ENCODE measurements around the gene PTGER1. TPM values are rescaled to one million over a fixed set of nuclear protein-coding genes. Genes with fewer than 3 reads are reported as not detected.

PTGER1 gene
- total and polyA plus RNA-seq, 12 donors: 0.16 to 0.17 TPM; not detected in 10

- H3K4me3 ChIP-seq: peak overlapping the region; percentile 77 to 99 (median 93)
- ATAC-seq: peak in 7 of 8 donors; percentile 8 to 44 (median 26)
- peaks cover 5 to 63% (median 57%) of the 10 kb centered on the region in 9 donors for H3K4me1 ChIP-seq
- no peaks in the 10 kb centered on the region for H3K27me3 ChIP-seq
- peaks cover 0 to 24% (median 0%) of the 10 kb centered on the region in 9 donors for H3K36me3 ChIP-seq
- H3K27ac ChIP-seq: peak overlapping the region; percentile 92 to 98 (median 96)
- WGBS, 2 donors: 3% methylated on average over 32 to 52 of the region's 52 CpGs
- DNase-seq: peak in 1 of 2 donors; percentile 33
- no peaks in the 10 kb centered on the region for H3K9me3 ChIP-seq
- intact Hi-C loops (cut with DNase I): loop anchor here in 1 of 10 donors (5.0 kb wide), 1 partner anchor 38 kb away; no protein-coding TSS in a partner anchor
- TF ChIP-seq CTCF (IDR thresholded peaks at IDR 0.05): peak in 2 of 9 donors; percentile 21 to 26
Measured at GRCh38 chr19:14433554-14434501, 41.3 kb downstream of the PTGER1 start.

GRCh38 chr19:14432791-14433553 is 42.2 kb downstream of the PTGER1 start, which contains the start of gene PKN1:
PKN1 (plus strand) TSS chr19:14433306; CDS start chr19:14433522, 216 bp downstream.
- DNase-seq (peak; percentile 68 to 80), ATAC-seq (peak; percentile 28 to 78 (median 52))
- H3K4me1 ChIP-seq: peaks cover 3 to 54% (median 48%) of the 10 kb centered on the region in 9 donors
- WGBS, 2 donors: 2 to 3% methylated on average over 60 to 85 of the region's 85 CpGs
- intact Hi-C loops (cut with DNase I): loop anchor here in 1 of 10 donors (5.0 kb wide), 1 partner anchor 39 kb away; no protein-coding TSS in a partner anchor
- H3K27ac ChIP-seq: peak within 1 kb of the TSS; percentile 92 to 98 (median 96)
- no peak for TF ChIP-seq CTCF (IDR thresholded peaks at IDR 0.05)
- H3K36me3 ChIP-seq: peaks cover 0 to 23% (median 0%) of the 10 kb centered on the region in 9 donors
- no peaks in the 10 kb centered on the region for H3K9me3 ChIP-seq
- peak within 1 kb of the TSS; percentile 77 to 99 (median 93) for H3K4me3 ChIP-seq
- H3K27me3 ChIP-seq: no peaks in the 10 kb centered on the region

GRCh38 chr19:14430712-14431111 is 44.4 kb downstream of the PTGER1 start:
- intact Hi-C loops (cut with DNase I): loop anchor here in 1 of 10 donors (5.0 kb wide), 1 partner anchor 42 kb away; no protein-coding TSS in a partner anchor
- no peak overlapping the region for H3K27ac ChIP-seq
- no peaks in the 10 kb centered on the region for H3K27me3 ChIP-seq
- TF ChIP-seq CTCF (IDR thresholded peaks at IDR 0.05): no peak
- H3K9me3 ChIP-seq: no peaks in the 10 kb centered on the region
- DNase-seq (no peak), ATAC-seq (no peak)
- peaks cover 0 to 3% (median 0%) of the 10 kb centered on the region in 9 donors for H3K36me3 ChIP-seq
- no peak overlapping the region for H3K4me3 ChIP-seq
- peaks cover 0 to 35% (median 27%) of the 10 kb centered on the region in 9 donors for H3K4me1 ChIP-seq
- 82 to 83% methylated on average over 3 of the region's 3 CpGs for WGBS, 2 donors

Measured in heart right ventricle (tissue), 16 donors.